ENCODE measurements around the gene FAM186B.

GRCh38 chr12:49598527-49598926, 6.9 kb downstream of the FAM186B start:
- no peak for TF ChIP-seq CTCF (IDR thresholded peaks at IDR 0.05 in 2 of 3, conservative IDR thresholded peaks at IDR 0.05 in 1 of 3; ENCODE audit: borderline replicate concordance in 1 of 3, insufficient read depth in 1 of 3, low read depth in 2 of 3, low read length in 2 of 3)
- TF ChIP-seq ZNF274 (IDR thresholded peaks at IDR 0.05; ENCODE audit: low read depth, low read length): no peak
- no peak for TF ChIP-seq ZFX (IDR thresholded peaks at IDR 0.05)
- no peak for TF ChIP-seq CBX3 (IDR thresholded peaks at IDR 0.05; ENCODE audit: low read depth)
- no peak for TF ChIP-seq POLR2AphosphoS5 (IDR thresholded peaks at IDR 0.05; ENCODE audit: low read depth, low read length)
- no peak for TF ChIP-seq SP1 (IDR thresholded peaks at IDR 0.05; ENCODE audit: low read depth)
- TF ChIP-seq POLR2A (IDR thresholded peaks at IDR 0.05; ENCODE audit: borderline replicate concordance, extremely low read depth, insufficient read depth, insufficient read length): no peak
- TF ChIP-seq FOSL1 (IDR thresholded peaks at IDR 0.05; ENCODE audit: low read depth): no peak
- TF ChIP-seq YY1 (IDR thresholded peaks at IDR 0.05; ENCODE audit: extremely low read depth, insufficient replicate concordance, low read depth, low read length): no peak
- TF ChIP-seq EGR1 (IDR thresholded peaks at IDR 0.05; ENCODE audit: low read depth): no peak
- TF ChIP-seq EZH2phosphoT487 (IDR thresholded peaks at IDR 0.05; ENCODE audit: borderline replicate concordance): no peak
- no peak for TF ChIP-seq SIN3A (IDR thresholded peaks at IDR 0.05; ENCODE audit: low read depth)
- TF ChIP-seq EZH2 (IDR thresholded peaks at IDR 0.05): no peak
